Neural cell (in vitro differentiated cells): ENCODE results near the gene ZFP36. TPM values are rescaled to one million over a fixed set of nuclear protein-coding genes. Genes with fewer than 3 reads are reported as not detected.
A peak's percentile ranks its signal among the peaks of the same experiment; 100 is the strongest.

Source experiments
- H2AFZ ChIP-seq: fragments of 200-600, 300-800 bp; sonication (generic), shearing (Covaris generic); 2 replicates; pipeline ENCODE4 v1.6.0; 2014; ENCODE audit warnings: low read depth, mild to moderate bottlenecking, antibody characterized with exemption, low read length, moderate library complexity
- H3F3A ChIP-seq: fragments of 200-600 bp; shearing (Covaris generic); 2 replicates; pipeline ENCODE4 v1.6.1; 2016; ENCODE audit warnings: mild to moderate bottlenecking, moderate library complexity, mixed read lengths, antibody characterized with exemption, low read length; ENCODE audit not compliant: insufficient read depth, poor library complexity, severe bottlenecking
- H3K27ac ChIP-seq: fragments of 200-600, 300-800 bp; sonication (generic), shearing (Covaris generic); 2 replicates; pipeline ENCODE4 v1.5.1; 2014; ENCODE audit warnings: mild to moderate bottlenecking, low read length, moderate library complexity
- H3K27me3 ChIP-seq: fragments of 300-800, 200-600 bp; sonication (generic), shearing (Covaris generic); 2 replicates; pipeline ENCODE4 v1.6.0; 2014; ENCODE audit warnings: mild to moderate bottlenecking, low read depth, low read length, moderate library complexity; ENCODE audit not compliant: insufficient read depth
- H3K36me3 ChIP-seq: fragments of 300-800, 200-600 bp; sonication (generic), shearing (Covaris generic); 2 replicates; pipeline ENCODE4 v1.5.1; 2014; ENCODE audit warnings: mild to moderate bottlenecking, antibody characterized with exemption, low read length, moderate library complexity; ENCODE audit not compliant: insufficient read depth
- H3K4me2 ChIP-seq: fragments of 300-800, 200-600 bp; sonication (generic), shearing (Covaris generic); 2 replicates; pipeline ENCODE4 v1.6.0; 2014; ENCODE audit warnings: mild to moderate bottlenecking, low read length
- H3K4me3 ChIP-seq: fragments of 300-800, 200-600 bp; sonication (generic), shearing (Covaris generic); 2 replicates; pipeline ENCODE4 v1.5.1; 2014; ENCODE audit warnings: mild to moderate bottlenecking, low read length, moderate library complexity
- H3K79me2 ChIP-seq: fragments of 200-600 bp; shearing (Covaris generic); replicated peaks from 2 replicates; pipeline ENCODE4 v1.6.0; 2014; ENCODE audit warnings: mild to moderate bottlenecking, low read length, moderate library complexity; ENCODE audit not compliant: insufficient read depth
- H3K9ac ChIP-seq: fragments of 300-800, 200-600 bp; sonication (generic), shearing (Covaris generic); 2 replicates; pipeline ENCODE4 v1.6.1; 2016; ENCODE audit warnings: mild to moderate bottlenecking, low read length, mixed read lengths
- H3K9me2 ChIP-seq: fragments of 200-600 bp; shearing (Covaris generic); 2 replicates; pipeline ENCODE4 v1.6.1; 2016; ENCODE audit warnings: mild to moderate bottlenecking, low read length, mixed read lengths; ENCODE audit not compliant: insufficient read depth
- H3K9me3 ChIP-seq: fragments of 200-600, 300-800 bp; sonication (generic), shearing (Covaris generic); 2 replicates; pipeline ENCODE4 v1.6.1; 2016; ENCODE audit warnings: mild to moderate bottlenecking, mixed run types, low read length, moderate library complexity, mixed read lengths
- H4K20me1 ChIP-seq: fragments of 200-600 bp; shearing (Covaris generic); 2 replicates; pipeline ENCODE4 v1.6.1; 2016; ENCODE audit warnings: mild to moderate bottlenecking, mixed run types; ENCODE audit not compliant: insufficient read depth
- CTCF ChIP-seq: fragments of 450-650 bp; IDR thresholded peaks from 2 replicates; pipeline ENCODE4 v1.5.1; 2014; ENCODE audit warnings: antibody characterized with exemption, mild to moderate bottlenecking, moderate library complexity; ENCODE audit not compliant: poor library complexity, severe bottlenecking
- EP300 ChIP-seq: fragments of 450-650 bp; conservative IDR thresholded peaks from 2 replicates; pipeline ENCODE4 v1.6.1; 2014; ENCODE audit warnings: antibody characterized with exemption, mild to moderate bottlenecking, moderate library complexity; ENCODE audit not compliant: poor library complexity, severe bottlenecking
- EZH2 ChIP-seq: fragments of 200-600, 300-800 bp; shearing (Covaris generic), sonication (generic); IDR thresholded peaks from 2 replicates; pipeline ENCODE4 v1.6.1; 2014; ENCODE audit warnings: antibody characterized with exemption, low read length, borderline replicate concordance, mild to moderate bottlenecking; ENCODE audit not compliant: insufficient read depth, poor library complexity, severe bottlenecking
- MXI1 ChIP-seq: fragments of 450-650 bp; conservative IDR thresholded peaks from 2 replicates; pipeline ENCODE4 v1.6.1; 2014; ENCODE audit warnings: antibody characterized with exemption, mild to moderate bottlenecking; ENCODE audit not compliant: poor library complexity, severe bottlenecking
- POLR2AphosphoS5 ChIP-seq: IDR thresholded peaks from 2 replicates; pipeline ENCODE4 v1.6.1; 2012
- RAD21 ChIP-seq: fragments of 450-650 bp; conservative IDR thresholded peaks from 2 replicates; pipeline ENCODE4 v1.6.1; 2014; ENCODE audit warnings: antibody characterized with exemption, mild to moderate bottlenecking, moderate library complexity
- REST ChIP-seq: IDR thresholded peaks from 2 replicates; pipeline ENCODE4 v1.6.1; 2012; ENCODE audit warnings: borderline replicate concordance
- SMC3 ChIP-seq: fragments of 450-650 bp; conservative IDR thresholded peaks from 2 replicates; pipeline ENCODE4 v1.6.1; 2014; ENCODE audit warnings: antibody characterized with exemption, mild to moderate bottlenecking, moderate library complexity; ENCODE audit not compliant: poor library complexity
- TAF1 ChIP-seq: IDR thresholded peaks from 2 replicates; pipeline ENCODE4 v1.6.1; 2012; ENCODE audit warnings: low read depth
- polyA plus RNA-seq: library from polyadenylated mRNA; depleted of rRNA; stranded (reverse); fragments of >200 nt; gene quantifications from 2 replicates; pipeline ENCODE4 v1.2.3, GENCODE V29; 2014

Gene ZFP36
- polyA plus RNA-seq, 1 donor from 2014 or later: not detected

- Histone ChIP-seq H2AFZ (peak overlapping the region; percentile 40), H3K9ac (peak overlapping the region; percentile 100), H3K27me3 (peaks cover 28% of the 10 kb centered on the region), H3K36me3 (no peaks in the 10 kb centered on the region), H4K20me1 (no peaks in the 10 kb centered on the region), H3K9me2 (no peaks in the 10 kb centered on the region), H3F3A (no peaks in the 10 kb centered on the region), H3K4me2 (peak overlapping the region; percentile 48), H3K79me2 (peaks cover 27% of the 10 kb centered on the region), H3K9me3 (no peaks in the 10 kb centered on the region), H3K27ac (peak overlapping the region; percentile 99), H3K4me3 (peak overlapping the region; percentile 89)
- TF ChIP-seq EP300 (no peak), EZH2 (no peak), SMC3 (peak; percentile 58), MXI1 (no peak), POLR2AphosphoS5 (no peak), REST (peak; percentile 7), TAF1 (peak; percentile 28), CTCF (no peak), RAD21 (no peak)
These were observed 6.2 kb downstream of the ZFP36 start for GRCh38 chr19:39412867-39413271.

GRCh38 chr19:39413272-39413910 is 6.7 kb downstream of the ZFP36 start:
- TF ChIP-seq MXI1 (no peak), POLR2AphosphoS5 (peak; percentile 83)
- Histone ChIP-seq H3K9me2 (no peaks in the 10 kb centered on the region), H4K20me1 (no peaks in the 10 kb centered on the region), H3K36me3 (no peaks in the 10 kb centered on the region), H3K4me2 (peak overlapping the region; percentile 97), H3K27me3 (peaks cover 23% of the 10 kb centered on the region), H2AFZ (peak overlapping the region; percentile 73), H3K27ac (peak overlapping the region; percentile 99), H3K9me3 (no peaks in the 10 kb centered on the region), H3K79me2 (peaks cover 27% of the 10 kb centered on the region), H3K9ac (peak overlapping the region; percentile 100), H3K4me3 (peak overlapping the region; percentile 89), H3F3A (no peaks in the 10 kb centered on the region)
